GM21825 (cell line): ENCODE data around the gene CHRNB4.
"Not testable (repeated sequence)": the region's sequence is repeated elsewhere in the genome, so short reads cannot be mapped to it uniquely, and the experiment has no call there.

ENCODE experiments used
- ATAC-seq: cut with Tn5 transposase; IDR thresholded peaks from one replicate; pipeline ENCODE4 v1.9.1; 2021; ENCODE audit warnings: mild to moderate bottlenecking, moderate library complexity; ENCODE audit not compliant: unreplicated experiment

The CHRNB4 gene

GRCh38 chr15:78618064-78618463, 22.9 kb downstream of the CHRNB4 start:
- ATAC-seq: no peak

GRCh38 chr15:78617516-78617915, 23.5 kb downstream of the CHRNB4 start:
- ATAC-seq: no peak

GRCh38 chr15:78617076-78617475, 23.9 kb downstream of the CHRNB4 start:
- ATAC-seq: no peak

GRCh38 chr15:78616506-78616905, 24.5 kb downstream of the CHRNB4 start:
- ATAC-seq: no peak

GRCh38 chr15:78615151-78615589, 25.8 kb downstream of the CHRNB4 start:
- ATAC-seq: no peak

- ATAC-seq: no peak
Observed at GRCh38 chr15:78614021-78614420, 27.0 kb downstream of the CHRNB4 start.

- ATAC-seq: not testable (repeated sequence)
Observed at GRCh38 chr15:78609551-78609950, 31.5 kb downstream of the CHRNB4 start.

GRCh38 chr15:78605680-78606079, 35.3 kb downstream of the CHRNB4 start:
- ATAC-seq: no peak

- no peak for ATAC-seq
Observed at GRCh38 chr15:78605201-78605600, 35.8 kb downstream of the CHRNB4 start.

- no peak for ATAC-seq
Observed at GRCh38 chr15:78604420-78604819, 36.6 kb downstream of the CHRNB4 start.

- ATAC-seq: no peak
Observed at GRCh38 chr15:78603467-78603866, 37.5 kb downstream of the CHRNB4 start.

- ATAC-seq: no peak
Observed at GRCh38 chr15:78599189-78599588, 41.8 kb downstream of the CHRNB4 start.

- no peak for ATAC-seq
Observed at GRCh38 chr15:78598348-78598747, 42.7 kb downstream of the CHRNB4 start.

GRCh38 chr15:78597583-78597982, 43.4 kb downstream of the CHRNB4 start:
- no peak for ATAC-seq

- no peak for ATAC-seq
Observed at GRCh38 chr15:78574944-78575343, 66.1 kb downstream of the CHRNB4 start.
